NOMO-1 (cell line): ENCODE data around the gene JPH3.
"Not testable (repeated sequence)": the region's sequence is repeated elsewhere in the genome, so short reads cannot be mapped to it uniquely, and the experiment has no call there.

ENCODE experiments used
- DNase-seq, 2 experiments: peaks; one replicate each; lab custom pipeline; 2025; ENCODE audit not compliant: unreplicated experiment in 2 of 2; lab: John Stamatoyannopoulos, UW

JPH3 gene

GRCh38 chr16:87572959-87573358, 29.3 kb upstream of the JPH3 start:
- DNase-seq = no peak

DNA sequence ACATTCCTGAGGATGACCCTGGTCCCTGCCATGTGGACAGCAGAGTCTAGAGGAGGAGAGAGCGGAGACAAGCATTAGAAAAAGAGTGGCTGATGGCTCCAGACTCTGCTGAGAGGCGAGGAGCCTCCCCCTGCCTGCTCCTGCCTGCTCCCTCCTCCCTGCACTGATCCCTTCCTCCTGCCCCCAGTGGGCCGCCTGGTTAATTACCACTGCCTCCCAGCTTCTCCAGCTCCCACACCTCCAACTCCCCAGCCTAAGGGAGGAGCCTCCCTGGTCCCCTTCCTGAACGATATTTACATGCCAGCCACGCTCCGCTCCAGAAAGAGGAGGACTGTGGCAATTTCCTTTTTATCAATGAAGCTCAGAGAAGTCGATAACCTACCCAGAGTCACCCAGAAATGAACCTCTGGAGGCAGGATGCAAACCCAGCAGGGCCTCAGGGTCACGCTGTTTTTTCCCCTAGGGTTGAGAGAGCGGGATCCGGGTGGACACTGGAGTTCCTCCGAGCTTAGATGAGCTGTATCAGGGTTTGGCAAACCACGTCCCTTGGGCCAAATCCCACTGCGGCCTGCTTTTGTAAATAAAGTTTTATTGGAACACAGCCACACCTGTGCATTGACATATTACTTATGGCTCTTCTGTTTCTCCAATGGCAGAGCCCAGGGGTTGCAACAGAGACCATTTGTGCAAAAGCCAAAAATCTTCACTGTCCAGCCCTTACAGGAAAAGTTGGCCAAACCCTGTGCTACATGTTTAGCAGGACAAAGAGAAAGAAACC, 27.1 kb upstream of the JPH3 start:
- DNase-seq = no peak

- no peak for DNase-seq
Measured at GRCh38 chr16:87576171-87576570, 26.1 kb upstream of the JPH3 start.

GRCh38 chr16:87578142-87578930, 24.0 kb upstream of the JPH3 start:
- not testable (repeated sequence) for DNase-seq

GRCh38 chr16:87579691-87580090, 22.6 kb upstream of the JPH3 start:
- DNase-seq = no peak

GRCh38 chr16:87580855-87581261, 21.4 kb upstream of the JPH3 start:
- DNase-seq = no peak

GRCh38 chr16:87581857-87582215, 20.5 kb upstream of the JPH3 start:
- DNase-seq = no peak

DNA sequence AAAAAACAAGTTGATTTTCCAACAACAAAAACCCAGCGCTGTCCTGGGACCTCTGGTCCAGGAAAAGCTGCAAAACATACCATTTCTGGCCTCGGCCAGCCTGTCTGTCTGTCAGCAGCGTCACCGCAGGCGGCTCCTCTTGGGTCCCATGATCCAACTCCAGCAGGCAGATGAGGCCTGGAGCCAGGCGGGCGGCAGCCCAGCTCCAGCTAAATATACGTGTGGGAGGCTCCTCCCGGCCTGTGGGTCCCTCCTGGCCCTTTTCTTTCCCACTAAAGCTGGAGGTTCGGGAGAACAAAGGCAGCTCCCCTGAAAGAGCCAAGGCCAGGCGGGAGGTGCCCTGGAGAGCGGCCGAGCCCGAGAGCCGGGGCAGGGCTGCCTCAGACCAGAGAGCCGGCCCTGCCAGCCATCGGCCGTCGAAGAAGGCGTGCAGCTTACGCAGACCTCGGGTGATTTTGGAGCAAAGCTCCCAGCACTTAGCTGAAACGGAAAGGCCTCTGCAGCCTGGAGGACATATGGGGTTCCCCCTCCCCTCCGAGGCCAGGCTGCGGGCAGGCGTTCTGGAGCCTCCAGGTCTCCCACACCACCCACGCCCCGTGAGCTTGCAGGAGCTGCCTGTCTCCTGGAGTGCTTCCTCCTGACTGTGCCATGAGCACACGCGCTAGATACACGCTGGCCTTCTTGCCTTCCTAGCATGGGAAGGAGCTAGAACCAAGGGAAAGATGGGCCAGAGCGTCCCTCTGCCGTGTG, 19.9 kb upstream of the JPH3 start:
- DNase-seq = no peak

- no peak for DNase-seq
Measured at GRCh38 chr16:87582966-87583325, 19.4 kb upstream of the JPH3 start.

GRCh38 chr16:87583453-87584131, 18.7 kb upstream of the JPH3 start:
- DNase-seq = no peak

DNA sequence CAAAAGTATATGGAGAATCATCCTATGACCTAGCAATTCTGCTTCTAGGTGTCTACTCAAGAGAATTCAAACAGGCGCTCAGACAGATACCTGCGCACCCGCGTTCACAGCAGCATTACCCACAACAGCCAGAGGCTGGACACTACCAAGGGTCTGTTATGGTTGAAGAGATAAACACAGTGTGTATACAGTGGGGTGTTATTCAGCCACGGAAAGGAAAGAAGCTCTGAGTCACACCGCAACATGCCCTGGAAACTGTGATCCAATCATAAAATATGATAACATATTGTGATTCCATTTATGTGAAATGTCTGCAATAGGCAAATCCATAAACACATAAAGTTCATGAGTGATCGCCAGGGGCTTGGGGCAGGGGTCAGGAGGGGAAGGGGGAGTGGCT, 18.0 kb upstream of the JPH3 start:
- DNase-seq = no peak

DNA sequence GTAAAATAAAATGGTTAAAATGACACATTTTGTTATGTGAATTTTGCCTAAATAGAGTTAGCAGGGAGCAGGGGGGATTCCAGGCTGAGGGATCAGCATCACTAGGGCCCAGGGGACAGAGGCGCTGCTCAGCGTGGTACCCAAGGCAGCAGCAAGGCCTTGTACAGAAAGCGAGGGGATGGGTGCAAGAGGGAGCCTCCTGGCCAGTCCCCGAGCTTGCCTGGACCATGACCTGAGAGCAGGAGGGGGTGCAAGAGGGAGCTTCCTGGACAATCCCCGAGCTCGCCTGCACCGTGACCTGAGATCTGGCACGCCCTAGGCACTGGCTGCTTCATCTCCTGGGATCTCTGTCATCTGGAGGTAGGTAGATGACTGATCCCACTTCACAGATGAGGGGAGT, 17.3 kb upstream of the JPH3 start:
- no peak for DNase-seq

GRCh38 chr16:87585442-87586200, 16.7 kb upstream of the JPH3 start:
- no peak for DNase-seq

- DNase-seq = no peak
Measured at GRCh38 chr16:87586201-87586782, 16.0 kb upstream of the JPH3 start.

DNA sequence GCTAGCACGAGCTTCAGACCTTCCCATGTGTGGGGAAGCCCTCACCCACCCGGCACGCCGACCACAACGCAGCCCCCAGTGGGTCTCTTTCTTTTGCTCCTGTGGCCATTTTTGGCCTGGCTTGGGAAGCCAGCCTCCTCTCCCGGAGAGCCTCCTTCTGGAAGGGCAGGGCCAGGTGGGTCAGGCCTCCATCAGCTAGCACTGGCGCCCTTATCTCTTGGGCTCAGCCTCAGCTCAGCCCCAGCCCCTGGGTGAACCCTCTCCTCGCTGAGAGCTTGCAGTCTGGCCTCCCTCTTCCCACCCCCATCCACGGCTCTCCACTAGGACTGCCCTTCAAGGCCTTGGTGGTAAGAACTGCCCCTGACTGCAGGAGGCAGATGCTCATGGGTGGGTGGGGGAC, 14.7 kb upstream of the JPH3 start:
- DNase-seq = no peak

DNA sequence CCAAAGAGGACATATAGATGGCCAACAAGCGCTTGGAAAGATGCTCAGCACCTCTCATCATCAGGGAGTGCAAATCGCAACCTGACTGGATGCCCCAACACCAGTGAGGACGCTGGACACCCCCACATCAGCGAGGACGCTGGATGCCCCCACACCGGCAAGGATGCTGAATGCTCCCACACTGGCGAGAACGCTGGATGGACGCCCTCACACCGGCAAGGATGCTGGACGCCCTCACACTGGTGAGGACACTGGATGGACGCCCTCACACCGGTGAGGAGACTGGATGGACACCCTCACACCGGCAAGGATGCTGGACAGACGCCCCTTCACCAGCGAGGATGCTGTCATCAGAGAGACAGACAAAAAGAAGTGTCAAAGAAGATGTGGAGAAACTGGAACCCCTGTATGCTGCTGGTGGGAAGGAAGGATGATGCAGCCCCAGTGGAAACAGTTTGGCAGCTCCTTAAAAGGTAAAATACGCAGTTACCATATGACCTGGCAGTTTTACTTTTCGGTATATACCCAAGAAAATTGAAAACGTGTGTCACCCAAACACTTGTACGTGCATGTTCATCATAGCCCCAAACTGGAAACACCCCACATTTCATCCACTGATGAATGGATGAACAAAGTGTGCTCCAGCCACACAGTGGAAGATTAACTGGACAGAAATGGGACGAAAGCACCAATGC, 10.1 kb upstream of the JPH3 start:
- no peak for DNase-seq

GRCh38 chr16:87593710-87594258, 8.5 kb upstream of the JPH3 start:
- DNase-seq = no peak

DNA sequence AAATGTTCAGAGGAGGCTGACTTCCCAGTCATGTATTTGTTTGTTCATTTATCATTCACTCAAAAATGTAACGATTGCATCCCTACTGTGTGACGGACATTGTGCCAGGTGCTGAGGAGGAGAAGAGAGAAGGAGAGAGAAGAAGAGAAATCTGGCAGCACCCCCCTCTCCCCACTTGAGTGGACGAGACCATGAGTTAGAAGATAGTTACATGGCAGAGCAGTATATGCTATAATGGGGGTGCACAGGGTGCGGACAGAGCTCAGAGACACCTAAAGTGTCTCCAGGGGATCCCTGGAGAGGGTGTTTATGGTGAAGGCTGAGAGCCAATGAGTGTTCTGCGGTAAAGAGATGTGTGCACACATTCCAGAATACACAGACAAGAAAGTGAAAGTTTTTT, 6.6 kb upstream of the JPH3 start:
- no peak for DNase-seq

DNA sequence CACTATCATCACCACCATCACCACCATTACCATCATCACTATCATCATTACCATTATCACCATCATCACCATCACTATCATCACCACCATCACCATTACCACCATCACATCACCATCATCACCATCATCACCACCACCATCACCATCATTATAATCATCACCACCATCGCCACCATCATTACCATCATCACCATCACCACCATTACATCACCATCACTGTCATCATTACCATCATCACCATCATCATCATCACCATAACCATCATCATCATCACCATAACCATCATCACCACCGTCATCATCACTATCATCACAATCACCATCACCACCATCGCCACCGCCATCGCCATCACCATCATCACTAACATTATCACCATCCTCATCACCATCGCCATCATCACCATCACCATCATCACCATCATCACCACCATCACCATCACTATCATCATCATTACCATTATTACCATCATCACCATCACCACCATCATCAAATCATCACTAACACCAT, 4.9 kb upstream of the JPH3 start:
- no peak for DNase-seq
